GM12874 (cell line): Measurements from ENCODE around the gene CNTRL.
A peak's percentile ranks its signal among the peaks of the same experiment; 100 is the strongest.

Source experiments
- TF ChIP-seq, protein P1 (sequence below): IDR thresholded peaks from 2 replicates; pipeline ENCODE4 v1.5.1; 2011; ENCODE audit warnings: low read depth, mild to moderate bottlenecking, control low read depth, low read length, moderate library complexity; ENCODE audit not compliant: insufficient read depth

Gene CNTRL

DNA sequence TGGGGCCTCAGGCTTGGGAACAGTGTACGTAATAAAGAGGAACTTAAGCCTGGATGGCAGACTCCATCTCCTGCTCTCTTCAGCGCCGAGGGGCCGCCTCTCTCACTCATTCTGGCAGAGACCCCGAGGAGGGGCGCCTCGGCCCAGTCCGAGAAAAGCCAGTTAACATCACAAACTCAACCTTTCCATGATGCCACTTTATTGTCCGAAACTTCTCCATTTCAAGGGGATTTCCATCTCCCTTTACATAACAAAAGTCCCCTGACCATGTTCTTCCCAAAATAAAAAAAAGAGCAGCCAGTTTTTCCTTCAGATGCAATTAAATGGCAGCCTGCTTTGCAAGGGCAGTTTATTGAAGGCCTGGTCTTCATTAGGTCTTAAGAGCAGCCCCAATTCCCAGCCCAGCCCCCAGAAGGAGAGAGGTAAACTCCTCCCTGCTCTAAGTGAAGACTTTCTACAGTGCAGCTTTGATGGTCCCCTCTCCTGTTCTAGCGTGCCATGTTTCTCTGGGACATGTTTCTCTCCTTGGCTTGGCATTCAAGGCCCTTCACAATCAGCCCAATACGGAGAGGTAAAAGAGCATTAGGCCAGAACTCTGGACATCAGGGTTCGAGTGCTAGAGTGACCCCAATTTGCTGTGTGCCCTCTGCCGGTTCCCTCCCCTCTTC is 146.4 kb downstream of the CNTRL start:
- TF ChIP-seq, protein P1, sequence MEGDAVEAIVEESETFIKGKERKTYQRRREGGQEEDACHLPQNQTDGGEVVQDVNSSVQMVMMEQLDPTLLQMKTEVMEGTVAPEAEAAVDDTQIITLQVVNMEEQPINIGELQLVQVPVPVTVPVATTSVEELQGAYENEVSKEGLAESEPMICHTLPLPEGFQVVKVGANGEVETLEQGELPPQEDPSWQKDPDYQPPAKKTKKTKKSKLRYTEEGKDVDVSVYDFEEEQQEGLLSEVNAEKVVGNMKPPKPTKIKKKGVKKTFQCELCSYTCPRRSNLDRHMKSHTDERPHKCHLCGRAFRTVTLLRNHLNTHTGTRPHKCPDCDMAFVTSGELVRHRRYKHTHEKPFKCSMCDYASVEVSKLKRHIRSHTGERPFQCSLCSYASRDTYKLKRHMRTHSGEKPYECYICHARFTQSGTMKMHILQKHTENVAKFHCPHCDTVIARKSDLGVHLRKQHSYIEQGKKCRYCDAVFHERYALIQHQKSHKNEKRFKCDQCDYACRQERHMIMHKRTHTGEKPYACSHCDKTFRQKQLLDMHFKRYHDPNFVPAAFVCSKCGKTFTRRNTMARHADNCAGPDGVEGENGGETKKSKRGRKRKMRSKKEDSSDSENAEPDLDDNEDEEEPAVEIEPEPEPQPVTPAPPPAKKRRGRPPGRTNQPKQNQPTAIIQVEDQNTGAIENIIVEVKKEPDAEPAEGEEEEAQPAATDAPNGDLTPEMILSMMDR: no peak

DNA sequence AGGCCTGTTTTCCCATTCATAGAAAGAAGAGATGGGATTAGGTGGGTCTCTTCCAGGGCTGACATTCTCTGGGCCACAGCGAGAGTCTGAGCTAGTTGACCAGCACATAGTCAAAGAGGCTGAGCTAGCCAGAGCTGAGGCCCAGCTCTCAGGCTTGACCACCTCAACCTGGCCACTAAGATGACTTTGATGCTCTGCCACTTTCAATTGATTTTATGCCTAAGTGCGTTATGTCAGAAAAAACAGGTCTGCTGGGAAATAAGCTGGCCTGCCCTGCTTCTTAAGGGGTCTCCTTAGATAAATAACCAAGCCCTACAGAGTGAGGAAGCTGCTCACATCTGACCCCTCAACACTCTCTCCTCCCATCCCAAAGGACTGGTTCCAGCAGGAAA is 146.9 kb downstream of the CNTRL start:
- TF ChIP-seq, protein P1: no peak

DNA sequence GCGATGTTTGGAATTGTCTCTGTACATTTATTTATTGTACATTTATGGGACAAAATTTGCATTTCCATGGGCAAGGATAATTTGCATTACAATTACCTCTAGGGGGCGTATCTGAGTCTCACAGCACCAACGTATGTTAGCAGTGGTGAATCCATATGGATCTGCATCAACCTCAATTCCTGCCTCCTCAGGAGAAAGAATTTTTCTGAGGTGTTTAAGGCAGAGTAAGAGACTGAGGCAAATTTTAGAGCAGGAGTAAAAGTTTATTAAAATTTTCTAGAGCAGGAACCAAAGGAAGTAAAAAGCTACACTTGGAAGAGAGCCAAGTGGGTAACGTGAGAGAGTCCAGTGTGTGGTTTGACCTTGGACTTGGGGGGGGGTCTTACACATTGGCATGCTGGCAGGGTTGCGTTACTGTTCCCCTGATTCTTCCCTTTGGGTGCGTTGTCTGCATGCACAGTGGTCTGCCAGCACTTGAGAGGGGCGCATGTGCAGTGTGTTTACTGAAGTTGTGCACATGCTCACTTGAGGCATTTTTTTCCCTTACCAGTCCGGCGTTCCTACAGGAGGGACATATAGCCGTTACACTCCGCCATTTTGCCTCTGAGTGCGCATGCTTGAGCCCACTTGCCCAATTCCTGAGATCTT is 147.9 kb downstream of the CNTRL start:
- TF ChIP-seq, protein P1: peak; percentile 44; the same call in 1 of the 2 replicates

GRCh38 chr9:121225240-121225639 is 150.5 kb downstream of the CNTRL start:
- TF ChIP-seq, protein P1: no peak

- TF ChIP-seq, protein P1: no peak
Measured at GRCh38 chr9:121226175-121226574, 151.4 kb downstream of the CNTRL start.
